GM19023 (cell line): ENCODE measurements around the gene GNAL.
"Not testable (repeated sequence)": the region's sequence is repeated elsewhere in the genome, so short reads cannot be mapped to it uniquely, and the experiment has no call there.

Experiments
- ATAC-seq: cut with Tn5 transposase; IDR thresholded peaks from one replicate; pipeline ENCODE4 v1.9.1; 2021; ENCODE audit warnings: mild to moderate bottlenecking, moderate library complexity; ENCODE audit not compliant: unreplicated experiment

The GNAL gene

DNA sequence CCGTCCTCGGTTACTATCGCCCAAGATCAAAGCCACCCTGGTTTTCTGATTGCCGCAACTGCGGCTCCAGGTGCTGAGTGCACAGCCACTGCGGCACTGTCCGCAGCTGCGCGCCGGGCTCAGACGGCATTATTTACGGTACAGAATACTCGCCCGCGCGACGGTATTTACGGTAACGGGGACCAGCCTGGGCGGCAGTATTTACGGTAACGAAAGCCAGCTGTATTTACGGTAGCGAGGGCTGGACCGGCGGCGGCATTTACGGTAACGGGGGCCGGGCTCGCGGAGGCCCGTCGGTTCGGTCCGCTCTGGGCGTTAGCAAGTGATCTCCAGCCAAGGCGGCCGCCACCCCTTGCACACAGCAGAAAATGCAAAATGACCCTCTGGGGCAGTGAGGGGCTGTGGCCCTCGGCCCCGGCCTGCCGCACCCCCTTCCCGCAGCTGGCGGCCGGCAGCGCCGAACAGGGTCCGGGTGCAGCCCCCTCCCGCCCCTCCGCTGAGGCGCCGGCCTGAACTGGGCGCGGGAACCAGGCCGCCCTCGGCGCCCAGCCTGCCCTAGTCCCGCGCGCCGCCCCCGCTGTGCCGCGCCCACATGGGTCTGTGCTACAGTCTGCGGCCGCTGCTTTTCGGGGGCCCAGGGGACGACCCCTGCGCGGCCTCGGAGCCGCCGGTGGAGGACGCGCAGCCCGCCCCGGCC is at the start of gene GNAL:
GNAL (plus strand) TSS at position 293 of the 697 bp plus-strand sequence; CDS start at position 593, 300 bp downstream.
- ATAC-seq = no peak

DNA sequence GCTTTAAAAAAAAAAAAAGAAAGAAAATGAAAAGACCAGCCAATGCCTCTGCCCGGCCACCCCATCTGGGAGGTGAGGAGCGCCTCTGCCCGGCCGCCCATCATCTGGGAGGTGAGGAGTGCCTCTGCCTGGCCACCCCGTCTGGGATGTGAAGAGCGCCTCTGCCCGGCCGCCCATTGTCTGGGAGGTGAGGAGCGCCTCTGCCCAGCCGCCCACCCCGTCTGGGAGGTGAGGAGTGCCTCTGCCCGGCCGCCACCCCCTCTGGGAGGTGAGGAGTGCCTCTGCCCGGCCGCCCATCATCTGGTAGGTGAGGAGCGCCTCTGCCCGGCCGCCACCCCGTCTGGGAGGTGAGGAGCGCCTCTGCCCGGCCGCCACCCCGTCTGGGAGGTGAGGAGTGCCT is 41.8 kb upstream of the GNAL start:
- ATAC-seq = not testable (repeated sequence)

DNA sequence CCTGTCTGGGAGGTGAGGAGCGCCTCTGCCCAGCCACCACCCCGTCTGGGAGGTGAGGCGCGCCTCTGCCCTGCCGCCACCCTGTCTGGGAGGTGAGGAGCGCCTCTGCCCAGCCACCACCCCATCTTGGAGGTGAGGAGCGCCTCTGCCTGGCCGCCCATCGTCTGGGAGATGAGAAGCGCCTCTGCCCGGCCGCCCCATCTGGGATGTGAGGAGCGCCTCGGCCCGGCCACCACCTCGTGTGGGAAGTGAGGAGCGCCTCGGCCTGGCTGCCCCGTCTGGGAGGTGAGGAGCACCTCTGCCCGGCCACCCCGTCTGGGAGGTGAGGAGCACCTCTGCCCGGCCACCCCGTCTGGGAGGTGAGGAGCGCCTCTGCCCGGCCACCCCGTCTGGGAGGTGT is 41.3 kb upstream of the GNAL start:
- not testable (repeated sequence) for ATAC-seq

DNA sequence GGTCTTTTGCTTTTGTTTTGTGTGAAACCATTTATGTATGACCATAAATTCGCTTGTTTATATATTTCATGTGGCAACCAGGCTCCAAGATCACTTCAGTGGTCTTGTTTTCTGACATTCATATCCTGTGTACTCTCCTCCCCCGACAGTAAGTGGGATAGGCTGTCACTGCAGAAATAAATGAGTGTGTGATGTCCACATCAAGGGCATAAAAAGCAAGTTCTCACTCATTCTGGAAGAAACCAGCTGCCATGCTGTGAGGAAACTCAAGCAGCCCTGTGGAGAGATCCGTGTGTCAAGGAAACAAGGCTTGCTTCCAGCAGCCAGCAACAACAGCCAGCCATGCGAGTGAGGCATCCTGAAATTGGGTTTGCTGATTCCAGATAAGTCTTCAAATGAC is 39.2 kb upstream of the GNAL start:
- ATAC-seq = no peak

DNA sequence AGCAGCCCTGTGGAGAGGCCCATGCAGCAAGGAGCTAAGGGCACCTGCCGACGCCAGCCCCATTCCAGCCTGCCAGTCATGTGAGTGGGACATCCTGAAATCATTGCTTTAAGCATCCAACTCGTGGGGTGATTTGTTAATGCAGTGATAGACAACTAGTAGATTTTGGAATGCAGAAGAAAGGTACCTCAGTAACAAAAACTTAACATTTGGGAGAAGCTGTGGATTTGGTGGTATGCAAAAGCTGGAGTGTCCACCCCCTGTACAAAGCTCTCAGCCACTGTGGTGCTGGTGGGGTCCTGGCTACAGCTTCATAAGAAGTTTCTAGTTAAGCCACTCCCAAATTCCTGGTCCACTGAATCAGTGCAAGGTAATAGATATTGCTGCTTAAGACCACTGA is 37.2 kb upstream of the GNAL start:
- ATAC-seq = no peak

DNA sequence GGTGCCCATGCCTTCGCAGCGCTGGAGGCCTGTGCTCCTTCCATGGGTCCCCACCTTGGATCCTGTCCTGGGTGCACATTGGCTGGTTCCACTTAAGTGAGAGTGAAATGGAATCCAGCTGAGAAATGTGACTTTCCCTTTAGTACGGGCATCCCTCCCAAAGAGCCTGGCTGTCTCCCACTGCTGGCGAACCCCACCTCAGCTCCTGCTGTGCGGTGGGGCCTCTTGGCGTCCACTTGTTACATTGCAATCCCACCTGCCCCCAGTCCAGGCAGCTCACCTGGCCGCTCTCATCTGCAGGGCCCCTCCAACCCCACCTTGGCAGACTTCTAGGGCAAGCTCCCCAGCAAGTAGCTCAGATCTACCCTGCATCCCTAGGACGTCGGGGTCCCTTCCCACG is 35.5 kb upstream of the GNAL start:
- ATAC-seq = no peak

DNA sequence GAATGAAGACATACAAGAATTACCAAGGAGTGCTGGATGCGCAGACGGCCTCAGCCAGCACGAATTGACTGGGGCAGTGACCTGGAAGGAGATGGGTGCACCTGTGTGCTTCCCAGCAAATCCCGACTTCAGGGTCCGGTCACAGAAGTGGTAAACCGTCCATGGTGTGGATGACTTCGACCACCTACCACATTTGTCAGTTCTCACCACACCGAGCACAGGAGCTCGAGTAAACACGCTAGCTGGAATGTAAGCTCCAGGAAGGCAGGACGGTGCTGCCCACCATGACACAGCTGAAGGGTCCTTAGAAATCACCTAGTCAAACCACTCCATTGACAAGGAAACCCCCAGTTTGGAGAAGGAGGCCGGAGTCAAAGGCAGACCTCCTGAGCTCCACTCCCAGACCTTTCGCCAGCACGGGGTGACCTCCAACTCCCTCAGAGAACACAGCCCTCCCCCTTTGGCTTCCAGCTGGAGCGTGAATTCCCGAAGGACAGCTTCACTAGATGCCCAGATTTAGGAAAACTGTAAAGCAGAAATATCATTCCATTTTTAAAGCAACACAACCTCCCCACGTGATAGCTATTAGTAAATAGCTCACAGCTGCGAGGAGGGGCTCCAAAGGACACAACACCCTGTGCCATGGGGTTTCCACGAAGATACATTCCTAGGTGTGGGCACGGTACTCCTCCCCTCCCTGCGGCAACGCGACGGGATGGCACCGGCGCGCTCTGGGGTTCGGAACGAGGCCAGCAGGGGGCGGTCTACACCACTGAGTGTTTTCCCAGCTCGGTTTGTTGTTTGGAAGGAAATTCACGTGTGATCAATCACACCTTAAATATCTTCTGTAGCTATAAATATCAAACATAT is 34.1 kb upstream of the GNAL start:
- no peak for ATAC-seq

DNA sequence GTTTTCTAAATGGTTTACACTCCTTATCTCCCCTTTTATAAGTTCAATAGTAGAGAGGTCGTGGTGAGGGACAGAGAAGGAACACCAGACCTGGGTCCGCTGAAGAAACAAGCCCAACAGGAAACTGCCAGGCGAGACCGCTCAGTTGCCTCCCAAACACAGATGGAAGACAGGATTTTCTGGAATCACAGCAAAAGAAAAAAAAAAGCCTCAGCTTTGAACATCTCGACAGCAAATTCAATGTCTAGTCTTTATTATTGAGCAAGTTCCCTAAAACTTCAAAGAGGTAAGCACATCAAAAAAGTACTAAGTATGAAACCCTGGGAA is 33.5 kb upstream of the GNAL start:
- ATAC-seq = no peak

DNA sequence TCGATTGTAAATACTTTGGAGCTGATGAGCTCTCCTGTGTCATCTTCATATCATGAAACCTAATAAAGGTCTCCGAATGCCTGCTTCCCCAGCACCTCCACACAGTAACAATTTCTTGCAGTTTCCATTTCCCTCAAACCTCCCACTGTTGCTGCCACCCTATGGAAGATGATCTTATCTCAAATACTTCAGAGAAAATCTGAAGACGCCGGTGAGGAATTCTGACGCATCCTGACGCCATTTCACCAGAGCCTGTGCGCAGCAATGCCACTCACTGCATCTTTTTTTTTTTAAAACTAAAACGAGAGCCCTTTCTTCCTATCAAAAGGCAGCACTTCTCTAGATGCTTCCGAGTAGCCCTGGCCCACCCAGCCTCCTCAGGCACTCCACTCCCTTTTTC is 31.9 kb upstream of the GNAL start:
- no peak for ATAC-seq

DNA sequence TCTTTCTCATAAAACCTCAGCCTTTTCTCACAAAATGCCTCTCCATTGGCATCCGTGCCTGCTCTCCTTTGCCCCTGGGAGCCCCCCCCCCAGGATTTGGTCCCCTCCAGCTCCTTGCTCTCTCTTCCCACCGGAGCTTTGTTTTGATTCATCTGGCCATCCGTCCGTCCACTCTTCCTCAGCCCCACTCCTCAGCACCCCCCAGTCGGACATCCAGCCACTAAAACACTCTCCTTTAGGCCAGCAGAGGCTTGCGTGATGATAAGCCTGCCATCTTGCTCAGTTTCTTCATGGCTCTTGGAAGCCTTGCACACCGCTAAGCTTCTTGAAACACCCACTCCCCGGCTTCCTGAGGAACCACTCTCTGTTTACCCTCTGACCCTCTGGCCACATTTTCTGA is 31.5 kb upstream of the GNAL start:
- no peak for ATAC-seq

DNA sequence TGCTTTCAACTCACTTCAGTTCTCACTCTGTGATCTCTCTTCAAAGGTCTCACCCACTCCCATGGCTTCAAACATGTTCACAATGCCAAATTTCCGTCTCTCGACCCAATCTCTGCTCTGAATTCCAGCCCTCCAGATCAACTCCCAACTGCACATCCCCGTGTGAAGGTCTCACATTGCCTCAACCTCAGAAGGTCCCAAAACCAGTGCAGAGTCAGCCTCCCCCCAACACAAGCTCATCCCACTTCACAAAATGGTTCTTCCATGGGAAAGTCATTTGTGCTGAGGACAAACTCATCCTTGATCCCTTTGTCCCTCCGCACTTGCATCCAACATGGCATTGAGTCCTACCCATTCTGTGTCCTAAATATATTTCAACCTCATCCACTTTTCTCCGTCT is 31.0 kb upstream of the GNAL start:
- ATAC-seq = no peak

DNA sequence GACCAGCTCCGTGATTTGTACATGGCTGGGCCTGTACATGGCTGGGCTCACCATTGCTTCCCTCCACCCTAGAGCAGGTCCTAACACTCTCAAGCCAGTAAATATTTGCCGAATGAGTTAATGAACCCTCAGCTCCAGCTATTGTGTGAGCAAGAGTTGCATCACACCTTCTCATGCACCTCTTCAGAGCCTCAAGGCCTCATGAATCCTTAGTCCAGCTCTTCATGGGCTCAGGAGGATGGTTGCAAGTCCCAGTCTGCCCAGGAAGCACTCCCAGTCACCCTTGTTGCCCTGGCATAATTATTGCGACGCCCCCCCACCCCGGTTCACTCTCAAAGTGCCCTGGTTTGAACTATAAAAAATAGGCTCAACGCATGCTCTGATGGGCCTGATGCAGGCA is 30.1 kb upstream of the GNAL start:
- ATAC-seq = no peak

DNA sequence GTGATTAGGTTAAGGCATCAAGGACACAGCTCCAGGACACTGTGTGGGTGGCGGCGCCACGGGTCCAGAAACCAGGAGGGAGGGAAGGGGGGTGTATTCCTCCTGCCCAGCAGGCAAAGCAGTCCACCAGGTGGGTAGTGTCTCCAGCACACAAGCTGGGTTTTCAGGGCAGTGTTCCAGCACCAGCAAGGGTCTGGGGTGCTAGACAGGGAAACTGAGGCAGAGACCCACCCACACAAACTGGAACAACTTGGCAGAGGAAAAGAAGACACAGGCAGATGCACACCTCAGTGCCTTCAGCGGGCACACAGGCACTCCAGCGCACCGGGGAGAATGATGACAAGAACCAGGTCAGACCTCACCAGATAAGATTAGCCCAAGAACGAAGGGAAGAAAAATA is 28.4 kb upstream of the GNAL start:
- ATAC-seq = no peak

DNA sequence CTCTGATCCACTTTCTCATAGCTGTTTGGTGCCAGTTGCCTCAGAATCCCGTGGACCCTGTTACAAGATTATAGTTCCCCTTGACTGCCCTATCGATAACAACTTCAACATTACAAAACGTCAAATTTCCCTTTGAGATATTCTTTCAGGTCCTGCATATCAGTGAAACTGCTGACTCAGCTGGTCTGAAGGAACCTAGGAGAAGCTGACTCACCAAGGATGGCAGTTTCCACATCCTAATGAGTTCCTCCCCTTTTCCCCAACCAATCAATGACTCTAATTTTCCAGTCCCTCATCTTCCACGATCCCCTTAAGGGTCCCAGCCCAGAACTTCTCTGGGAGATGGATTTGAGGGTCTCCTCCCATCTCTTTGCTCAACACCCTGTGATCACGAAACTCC is 27.6 kb upstream of the GNAL start:
- no peak for ATAC-seq

DNA sequence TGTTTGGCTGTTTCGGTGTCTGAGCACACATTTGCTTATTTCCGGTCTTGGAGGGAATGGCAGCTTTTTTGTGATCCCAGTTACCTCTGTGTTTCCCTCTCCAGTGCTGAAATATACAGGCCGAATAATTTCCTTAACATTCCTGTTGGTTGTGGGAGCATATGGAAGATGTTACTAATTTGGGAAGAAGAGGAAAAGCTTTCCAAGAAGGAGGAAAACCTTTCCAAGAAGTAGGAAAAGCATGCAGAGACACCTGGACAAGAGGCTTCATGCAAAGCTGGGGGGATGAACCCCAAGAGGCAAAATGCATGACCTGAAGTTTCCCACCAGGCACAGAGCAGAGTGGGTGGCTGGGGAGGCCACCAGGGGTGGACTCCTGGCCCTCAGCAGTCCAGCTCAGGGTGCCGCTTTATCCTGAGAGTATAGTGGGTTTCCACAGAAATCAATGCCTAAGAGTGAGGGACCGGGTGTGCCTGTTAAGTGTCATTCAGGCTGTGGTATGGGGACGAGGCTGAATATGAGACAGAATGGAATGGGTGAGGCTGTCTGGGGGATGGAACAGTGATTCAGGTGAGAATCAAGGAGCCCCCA is 25.5 kb upstream of the GNAL start:
- ATAC-seq = no peak

DNA sequence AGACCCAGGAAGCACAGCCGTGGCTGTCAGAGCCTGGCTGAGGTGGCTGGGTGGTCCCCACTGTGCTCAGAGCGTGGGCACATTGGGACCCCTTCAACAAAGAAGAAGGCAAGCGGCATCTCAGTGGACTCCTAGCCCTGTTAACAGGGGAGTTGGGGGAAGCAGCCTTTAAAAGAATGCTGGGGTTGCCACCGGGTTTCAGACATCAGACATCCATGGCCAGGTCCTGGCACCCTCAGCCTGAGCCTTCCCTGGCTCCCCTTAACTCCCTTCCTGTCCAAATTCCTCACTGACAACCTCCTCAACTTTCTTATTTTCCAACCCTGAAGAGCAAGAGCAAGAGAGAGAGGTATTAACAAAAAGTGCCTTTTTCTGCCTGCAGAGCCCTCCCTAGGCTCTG is 24.8 kb upstream of the GNAL start:
- ATAC-seq = no peak

DNA sequence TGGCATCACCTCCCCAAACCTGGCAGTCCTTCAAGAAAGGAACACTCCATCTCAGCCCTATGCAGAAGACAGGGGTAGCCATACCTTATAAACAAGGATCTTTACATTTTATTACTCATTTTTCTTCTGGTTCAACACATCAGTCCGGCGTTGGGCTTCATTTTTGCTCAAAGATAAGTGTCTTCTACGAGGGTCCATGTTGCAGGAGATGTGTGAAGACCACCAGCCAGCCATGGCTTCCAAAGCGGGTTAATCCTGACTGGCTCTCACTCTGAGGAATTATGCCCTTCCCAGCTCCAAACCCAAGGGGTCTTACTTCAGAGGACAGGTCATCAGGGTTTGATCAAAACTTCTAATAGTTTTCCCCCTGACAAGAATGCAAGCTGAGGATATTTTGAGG is 23.9 kb upstream of the GNAL start:
- ATAC-seq = no peak

DNA sequence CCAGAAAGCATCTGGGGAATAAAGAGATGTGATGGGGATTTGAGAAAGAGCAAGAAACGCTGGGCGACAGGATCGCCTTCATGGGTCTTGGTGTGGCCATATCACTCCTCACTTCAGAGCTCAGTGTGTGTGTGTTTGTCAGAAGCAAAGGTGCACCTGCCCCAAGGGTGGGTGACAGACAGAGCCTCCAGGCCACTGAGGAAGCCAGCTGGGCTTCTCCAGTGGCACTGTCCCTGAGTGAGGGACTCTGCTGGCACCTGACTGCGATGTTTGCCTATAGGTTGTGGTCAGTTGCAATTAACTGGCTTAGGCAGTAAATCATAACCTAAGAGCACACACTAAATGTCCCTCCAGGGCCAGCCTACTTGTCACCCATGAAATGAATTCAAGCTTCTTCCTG is 23.5 kb upstream of the GNAL start:
- no peak for ATAC-seq

DNA sequence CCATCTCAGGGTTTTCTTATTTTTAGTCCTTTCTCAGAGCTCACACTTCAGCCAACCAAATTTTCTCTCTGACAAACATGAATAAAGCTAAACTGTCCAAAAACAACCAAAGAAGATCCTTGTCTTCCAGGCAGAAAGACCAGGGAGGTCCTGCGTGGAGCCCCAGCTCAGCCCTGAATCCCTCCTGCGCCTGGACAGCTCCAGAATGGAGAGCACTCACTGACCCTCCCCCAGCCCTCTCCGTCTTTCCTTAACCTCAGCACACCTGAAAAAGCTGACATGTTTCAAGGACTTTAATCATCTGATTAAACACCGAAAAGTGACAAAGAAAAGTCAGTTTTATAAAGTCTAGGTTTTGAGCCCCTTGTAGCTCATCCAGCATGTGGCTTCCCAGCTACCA is 22.9 kb upstream of the GNAL start:
- no peak for ATAC-seq

DNA sequence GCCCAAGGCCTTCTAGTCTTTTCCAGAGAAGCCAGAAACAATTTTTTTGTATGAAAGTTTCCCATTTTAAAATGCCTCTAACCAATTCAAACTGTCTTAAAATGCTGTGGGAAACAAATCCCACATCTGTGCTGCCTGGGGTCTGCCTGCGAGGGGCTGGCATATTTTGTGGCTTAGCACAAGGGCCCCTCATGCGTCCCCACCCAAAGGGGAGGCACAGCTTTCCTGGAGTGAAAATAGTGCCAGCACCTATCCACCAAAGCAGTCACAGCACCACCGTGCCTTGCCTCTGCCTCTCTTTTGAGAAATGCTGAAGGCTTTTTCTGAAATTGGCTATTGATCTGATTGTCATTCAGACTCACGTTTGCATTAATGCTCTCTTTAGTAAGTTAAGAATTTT is 22.2 kb upstream of the GNAL start:
- no peak for ATAC-seq

DNA sequence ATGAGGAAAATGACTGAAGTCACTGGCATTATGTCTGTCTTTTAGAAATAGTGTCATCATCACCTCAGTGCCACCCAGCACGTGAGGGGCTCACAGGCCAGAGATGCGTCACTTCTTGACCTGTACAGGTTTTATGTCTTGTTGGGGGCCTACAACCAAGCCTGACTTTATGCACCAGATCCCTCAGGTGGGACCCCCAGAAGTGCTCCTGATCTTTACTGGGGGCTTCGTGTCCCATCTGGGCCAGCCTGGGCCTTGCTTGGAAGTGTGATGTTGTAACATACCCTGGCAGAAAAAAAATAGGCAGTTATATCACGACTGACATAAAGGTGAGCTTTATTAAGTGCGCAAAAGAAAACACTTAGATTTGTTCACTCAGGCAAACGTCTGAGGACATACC is 21.5 kb upstream of the GNAL start:
- ATAC-seq = no peak

DNA sequence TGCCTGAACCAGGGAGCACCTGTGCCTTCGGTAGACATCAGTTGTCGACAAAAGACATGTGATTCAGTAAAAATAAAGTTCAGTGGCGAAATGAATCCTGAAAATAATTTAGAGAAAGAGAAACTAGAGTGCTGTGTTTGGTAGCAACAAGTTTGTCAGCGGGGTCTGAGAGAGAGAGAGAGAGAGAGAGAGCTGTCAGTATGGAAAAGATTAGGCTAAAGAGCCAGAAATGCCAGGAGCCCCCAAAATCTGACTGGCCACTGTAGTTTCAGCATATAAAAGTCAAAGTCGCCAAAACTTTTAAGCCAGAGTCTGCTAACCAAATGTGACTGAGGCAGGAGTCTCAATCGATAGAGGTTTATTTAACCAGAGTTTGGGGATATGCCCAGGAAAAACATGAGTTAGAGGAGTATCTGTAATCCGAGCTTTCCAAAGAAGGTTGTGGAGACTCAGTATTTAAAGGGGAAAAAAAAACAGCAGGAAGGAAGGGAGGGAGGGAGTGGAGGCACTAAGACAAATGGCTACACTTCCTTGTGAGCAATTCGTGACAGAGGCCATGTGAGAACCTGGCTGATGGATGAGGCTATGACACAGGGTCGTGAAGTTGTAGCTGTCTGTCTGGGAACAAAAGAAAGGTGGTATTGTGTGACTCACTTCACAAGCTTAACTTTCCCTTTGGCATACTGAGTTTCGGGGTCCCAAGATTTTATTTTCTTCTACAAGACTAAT is 20.5 kb upstream of the GNAL start:
- ATAC-seq = no peak
